Panc1 (cell line): Measurements from ENCODE around the gene ABLIM2. TPM values are rescaled to one million over a fixed set of nuclear protein-coding genes. Genes with fewer than 3 reads are reported as not detected.

Experiments
- ATAC-seq: fragments of 200-7000 bp; cut with Tn5 transposase; 2 replicates; pipeline ENCODE4 v1.9.1; 2020; ENCODE audit warnings: mild to moderate bottlenecking, moderate library complexity
- BruUV-seq: library from RNA; stranded (reverse); fragments of 400-500 nt; replicated peaks from 2 replicates; lab custom pipeline; 2021; lab: Mats Ljungman, UMichigan
- CTCF ChIA-PET: fragments of 300-600 bp; sonication (Branson Sonifier 250); formaldehyde crosslinking; loops from one replicate; lab custom pipeline; 2022; ENCODE audit warnings: antibody characterized with exemption; lab: Charles Lee
- POLR2A ChIA-PET: fragments of 300-600 bp; sonication (Branson Sonifier 250); formaldehyde crosslinking; loops from one replicate; lab custom pipeline; 2022; ENCODE audit warnings: antibody characterized with exemption; lab: Charles Lee
- DNase-seq: peaks from one replicate; pipeline ENCODE4 v3.0.0-alpha.2; 2010; ENCODE audit warnings: low read depth, low spot score
- H3K27ac ChIP-seq: 2 replicates; pipeline ENCODE4 v1.5.1; 2011; ENCODE audit warnings: mild to moderate bottlenecking, low read length, inconsistent platforms
- H3K27me3 ChIP-seq: fragments of 200-500 bp; sonication (Bioruptor generic); 2 replicates; pipeline ENCODE4 v1.6.0; 2014; ENCODE audit warnings: low read length, inconsistent platforms; ENCODE audit not compliant: control insufficient read depth, insufficient read depth
- H3K36me3 ChIP-seq: fragments of 200-500 bp; sonication (Bioruptor generic); 2 replicates; pipeline ENCODE4 v1.5.1; 2014; ENCODE audit warnings: inconsistent platforms, mild to moderate bottlenecking, low read length, moderate library complexity; ENCODE audit not compliant: control insufficient read depth, insufficient read depth
- H3K4me1 ChIP-seq: 2 replicates; pipeline ENCODE4 v1.5.1; 2011; ENCODE audit warnings: inconsistent platforms, mild to moderate bottlenecking, low read length, moderate library complexity; ENCODE audit not compliant: control insufficient read depth, insufficient read depth
- H3K4me3 ChIP-seq, 2 experiments: 2 replicates each; pipeline ENCODE4 v1.5.1; 2011 to 2012; ENCODE audit warnings: low read depth in 2 of 2, low read length in 2 of 2, mild to moderate bottlenecking in 2 of 2, inconsistent platforms in 1 of 2, moderate library complexity in 1 of 2
- H3K9me3 ChIP-seq: fragments of 200-500 bp; sonication (Bioruptor generic); 2 replicates; pipeline ENCODE4 v1.5.1; 2014; ENCODE audit warnings: low read depth, mild to moderate bottlenecking, inconsistent platforms, low read length, moderate library complexity; ENCODE audit not compliant: control insufficient read depth, insufficient read depth
- CTCF ChIP-seq: fragments of 450-650 bp; IDR thresholded peaks from 2 replicates; pipeline ENCODE4 v1.5.1; 2017; ENCODE audit warnings: mild to moderate bottlenecking
- POLR2AphosphoS5 ChIP-seq: IDR thresholded peaks from 2 replicates; pipeline ENCODE4 v1.6.1; 2012; ENCODE audit warnings: mild to moderate bottlenecking, low read depth, low read length, moderate library complexity
- REST ChIP-seq, 2 experiments: IDR thresholded peaks; 2 replicates each; pipeline ENCODE4 v1.6.1; 2011 to 2012; ENCODE audit warnings: low read depth in 2 of 2, control low read depth in 1 of 2, low read length in 1 of 2, mild to moderate bottlenecking in 1 of 2, moderate library complexity in 1 of 2; ENCODE audit not compliant: insufficient read depth in 1 of 2
- SIN3A ChIP-seq: IDR thresholded peaks from 2 replicates; pipeline ENCODE4 v1.6.1; 2012; ENCODE audit warnings: low read depth, mild to moderate bottlenecking, low read length, moderate library complexity, borderline replicate concordance; ENCODE audit not compliant: insufficient read depth
- TCF7L2 ChIP-seq: IDR thresholded peaks from 2 replicates; pipeline ENCODE4 v1.6.1; 2011; ENCODE audit warnings: mild to moderate bottlenecking, low read depth, low read length, inconsistent platforms
- in situ Hi-C: cut with HindIII; loops from 2 replicates; pipeline ENCODE4 v1.10.0; 2016; ENCODE audit warnings: low sequenced_read_pairs, low pct_unique_long_range_greater_than_20kb
- intact Hi-C: fragments of 100-400 bp; cut with micrococcal nuclease; formaldehyde crosslinking; loops from one replicate; pipeline ENCODE4 v1.10.0; 2022; ENCODE audit not compliant: unreplicated experiment
- total RNA-seq: library from RNA; stranded (reverse); gene quantifications from one replicate; pipeline ENCODE4 v1.2.1, GENCODE V29; 2021; ENCODE audit not compliant: unreplicated experiment

ABLIM2 gene
- total RNA-seq, 1 experiment from 2014 or later: 0.64 TPM

- ATAC-seq: no peak
- TF ChIP-seq POLR2AphosphoS5 (no peak), CTCF (no peak), REST (IDR thresholded peaks at IDR 0.05; ENCODE audit: insufficient read depth in 1 of 2, low read depth in 2 of 2, low read length in 1 of 2) (no peak), TCF7L2 (no peak), SIN3A (no peak)
Measured at GRCh38 chr4:7968262-7968896, 190.2 kb downstream of the ABLIM2 start.

GRCh38 chr4:7967501-7968261 lies 190.9 kb downstream of the ABLIM2 start:
- DNase-seq (no peak), ATAC-seq (peak; percentile 6; the same call in 1 of the 2 replicates)
- ChIA-PET POLR2A (interaction anchor here (0.6 kb wide), 2 partner anchors 12 to 13 kb away, joined by 3 to 5 read pairs; no protein-coding TSS in a partner anchor), CTCF (no interaction called here)
- H3K4me3 ChIP-seq: no peak overlapping the region
- peaks cover 84% of the 10 kb centered on the region for H3K4me1 ChIP-seq
- BruUV-seq: no TSS peak
- no peak for TF ChIP-seq CTCF
- intact Hi-C loops: no loop called here
- no peaks in the 10 kb centered on the region for H3K36me3 ChIP-seq
- peak overlapping the region; percentile 85 for H3K27ac ChIP-seq
- in situ Hi-C loops: no loop called here
- no peaks in the 10 kb centered on the region for H3K27me3 ChIP-seq
- no peaks in the 10 kb centered on the region for H3K9me3 ChIP-seq

More at GRCh38 chr4:7968262-7968896, 190.2 kb downstream of the ABLIM2 start:
- Histone ChIP-seq H3K36me3 (no peaks in the 10 kb centered on the region), H3K27me3 (no peaks in the 10 kb centered on the region), H3K27ac (peak overlapping the region; percentile 85), H3K9me3 (no peaks in the 10 kb centered on the region), H3K4me3 (no peak overlapping the region), H3K4me1 (peaks cover 86% of the 10 kb centered on the region)
- intact Hi-C loops (no loop called here), in situ Hi-C loops (no loop called here)
- POLR2A ChIA-PET: no interaction called here
- BruUV-seq: no TSS peak
- CTCF ChIA-PET: no interaction called here
- no peak for DNase-seq
